Vagina (tissue), 2 donors: Measurements from ENCODE around the gene DMRT1.

ENCODE experiments used
- POLR2A ChIP-seq, 2 donors: fragments of 450-650 bp; IDR thresholded peaks; one replicate each; pipeline ENCODE4 v1.6.1; 2017; ENCODE audit warnings: antibody characterized with exemption in 2 of 2, mild to moderate bottlenecking in 2 of 2, moderate library complexity in 2 of 2
- TF ChIP-seq, protein P1 (sequence below), 3 experiments: fragments of 450-650 bp in 2 of 3; fragments of 200-600 bp in 1 of 3; sonication (generic) in 1 of 3; IDR thresholded peaks; one replicate each; pipeline ENCODE4 v1.5.1; 2017 to 2019; ENCODE audit warnings: antibody characterized with exemption in 3 of 3, mild to moderate bottlenecking in 2 of 3, moderate library complexity in 2 of 3

- TF ChIP-seq, protein P1, sequence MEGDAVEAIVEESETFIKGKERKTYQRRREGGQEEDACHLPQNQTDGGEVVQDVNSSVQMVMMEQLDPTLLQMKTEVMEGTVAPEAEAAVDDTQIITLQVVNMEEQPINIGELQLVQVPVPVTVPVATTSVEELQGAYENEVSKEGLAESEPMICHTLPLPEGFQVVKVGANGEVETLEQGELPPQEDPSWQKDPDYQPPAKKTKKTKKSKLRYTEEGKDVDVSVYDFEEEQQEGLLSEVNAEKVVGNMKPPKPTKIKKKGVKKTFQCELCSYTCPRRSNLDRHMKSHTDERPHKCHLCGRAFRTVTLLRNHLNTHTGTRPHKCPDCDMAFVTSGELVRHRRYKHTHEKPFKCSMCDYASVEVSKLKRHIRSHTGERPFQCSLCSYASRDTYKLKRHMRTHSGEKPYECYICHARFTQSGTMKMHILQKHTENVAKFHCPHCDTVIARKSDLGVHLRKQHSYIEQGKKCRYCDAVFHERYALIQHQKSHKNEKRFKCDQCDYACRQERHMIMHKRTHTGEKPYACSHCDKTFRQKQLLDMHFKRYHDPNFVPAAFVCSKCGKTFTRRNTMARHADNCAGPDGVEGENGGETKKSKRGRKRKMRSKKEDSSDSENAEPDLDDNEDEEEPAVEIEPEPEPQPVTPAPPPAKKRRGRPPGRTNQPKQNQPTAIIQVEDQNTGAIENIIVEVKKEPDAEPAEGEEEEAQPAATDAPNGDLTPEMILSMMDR (IDR thresholded peaks at IDR 0.05), result no peak
- TF ChIP-seq POLR2A (IDR thresholded peaks at IDR 0.05), result no peak
These were observed 6.0 kb downstream of the DMRT1 start for GRCh38 chr9:847505-847904.
